ENCODE measurements around the gene USP15.

GRCh38 chr12:62250671-62251608 is 9.3 kb upstream of the USP15 start:
- no peak for TF ChIP-seq EZH2phosphoT487 (conservative IDR thresholded peaks at IDR 0.05; ENCODE audit: low read length)
- no peak for TF ChIP-seq CTCF (IDR thresholded peaks at IDR 0.05; ENCODE audit: insufficient read depth, low read length, poor library complexity, severe bottlenecking)
